SJSA1 (cell line): ENCODE results near the gene PTK6. TPM values are rescaled to one million over a fixed set of nuclear protein-coding genes. Genes with fewer than 3 reads are reported as not detected.

Source experiments
- DNase-seq, 2 experiments: peaks; one replicate each; pipeline ENCODE4 v3.0.0-alpha.2; 2015 to 2020; ENCODE audit warnings: low spot score in 2 of 2, low read depth in 1 of 2
- H3K27ac ChIP-seq: fragments of 250-450 bp; sonication (Bioruptor Pico); 2 replicates; pipeline ENCODE4 v1.5.1; 2020; ENCODE audit warnings: mild to moderate bottlenecking, moderate library complexity
- H3K27me3 ChIP-seq: fragments of 250-450 bp; sonication (Bioruptor Pico); replicated peaks from 2 replicates; pipeline ENCODE4 v1.5.1; 2020; ENCODE audit warnings: mild to moderate bottlenecking, moderate library complexity
- H3K36me3 ChIP-seq: fragments of 250-450 bp; sonication (Bioruptor Pico); 2 replicates; pipeline ENCODE4 v1.5.1; 2020; ENCODE audit warnings: mild to moderate bottlenecking
- H3K4me1 ChIP-seq: fragments of 250-450 bp; sonication (Bioruptor Pico); replicated peaks from 2 replicates; pipeline ENCODE4 v1.6.1; 2021; ENCODE audit warnings: mild to moderate bottlenecking
- H3K4me3 ChIP-seq: fragments of 250-450 bp; sonication (Bioruptor Pico); 2 replicates; pipeline ENCODE4 v1.5.1; 2020; ENCODE audit warnings: mild to moderate bottlenecking
- H3K9me3 ChIP-seq: fragments of 250-450 bp; sonication (Bioruptor Pico); replicated peaks from 2 replicates; pipeline ENCODE4 v1.5.1; 2020; ENCODE audit warnings: mild to moderate bottlenecking
- total RNA-seq: library from RNA; depleted of rRNA; stranded (reverse); fragments of >200 nt; shearing (Covaris generic); gene quantifications from 2 replicates; pipeline ENCODE4 v1.2.3, GENCODE V29; 2014

PTK6 gene
- total RNA-seq, 1 experiment from 2014 or later, result not detected

- Histone ChIP-seq H3K4me3 (no peak overlapping the region), H3K27ac (no peak overlapping the region), H3K4me1 (peaks cover 20% of the 10 kb centered on the region), H3K9me3 (no peaks in the 10 kb centered on the region), H3K27me3 (peaks cover 16% of the 10 kb centered on the region), H3K36me3 (no peaks in the 10 kb centered on the region)
- no peak for DNase-seq
Measured at GRCh38 chr20:63494420-63495166, 42.6 kb downstream of the PTK6 start.

DNA sequence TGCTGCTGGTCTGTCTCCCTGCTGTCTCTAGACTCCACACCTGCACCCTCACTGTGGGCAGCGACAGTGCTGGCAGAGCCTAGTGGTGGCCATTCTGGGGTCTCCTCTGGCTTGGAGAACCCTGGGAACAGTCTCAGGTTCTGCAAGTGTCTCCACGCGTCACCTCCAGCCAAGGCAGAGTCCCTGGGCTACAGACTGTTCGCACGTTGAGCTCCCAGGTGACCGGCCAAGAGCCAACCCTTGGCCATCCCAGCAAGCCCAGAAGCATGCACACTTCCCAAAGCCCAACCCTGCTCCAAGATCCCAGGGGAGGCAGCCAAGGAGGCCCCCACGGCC, 43.1 kb downstream of the PTK6 start:
- Histone ChIP-seq H3K27ac (no peak overlapping the region), H3K9me3 (no peaks in the 10 kb centered on the region), H3K4me1 (peaks cover 17% of the 10 kb centered on the region), H3K27me3 (peaks cover 12% of the 10 kb centered on the region), H3K36me3 (no peaks in the 10 kb centered on the region), H3K4me3 (no peak overlapping the region)
- DNase-seq, result no peak

GRCh38 chr20:63493563-63494020, 43.6 kb downstream of the PTK6 start:
- no peak overlapping the region for H3K4me3 ChIP-seq
- peaks cover 12% of the 10 kb centered on the region for H3K27me3 ChIP-seq
- H3K9me3 ChIP-seq, result no peaks in the 10 kb centered on the region
- peaks cover 17% of the 10 kb centered on the region for H3K4me1 ChIP-seq
- no peaks in the 10 kb centered on the region for H3K36me3 ChIP-seq
- no peak overlapping the region for H3K27ac ChIP-seq
- DNase-seq, result no peak

- Histone ChIP-seq H3K27ac (no peak overlapping the region), H3K4me1 (peaks cover 12% of the 10 kb centered on the region), H3K9me3 (no peaks in the 10 kb centered on the region), H3K27me3 (peaks cover 7% of the 10 kb centered on the region), H3K36me3 (no peaks in the 10 kb centered on the region), H3K4me3 (no peak overlapping the region)
- no peak for DNase-seq
Measured at GRCh38 chr20:63492982-63493381, 44.2 kb downstream of the PTK6 start.

DNA sequence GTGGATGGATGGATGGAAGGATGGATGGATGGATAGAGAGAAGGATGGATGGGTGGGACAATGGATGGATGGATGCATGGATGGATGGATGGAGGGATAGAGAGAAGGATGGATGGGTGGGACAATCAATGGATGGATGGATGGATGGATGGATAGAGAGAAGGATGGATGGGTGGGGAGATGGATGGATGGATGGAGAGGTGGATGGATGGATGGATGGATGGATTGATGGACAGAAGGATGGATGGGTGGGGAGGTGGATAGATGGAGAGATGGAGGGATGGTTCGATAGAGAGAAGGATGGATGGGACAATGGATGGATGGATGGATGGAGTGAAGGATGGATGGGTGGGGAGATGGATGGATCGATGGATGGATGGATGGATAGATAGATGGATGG, 44.7 kb downstream of the PTK6 start:
- Histone ChIP-seq H3K27me3 (peaks cover 3% of the 10 kb centered on the region), H3K4me3 (no peak overlapping the region), H3K9me3 (no peaks in the 10 kb centered on the region), H3K36me3 (no peaks in the 10 kb centered on the region), H3K4me1 (peaks cover 7% of the 10 kb centered on the region), H3K27ac (no peak overlapping the region)
- DNase-seq, result no peak

GRCh38 chr20:63491635-63492230, 45.4 kb downstream of the PTK6 start:
- H3K4me3 ChIP-seq, result no peak overlapping the region
- no peaks in the 10 kb centered on the region for H3K36me3 ChIP-seq
- no peak for DNase-seq
- no peaks in the 10 kb centered on the region for H3K9me3 ChIP-seq
- H3K27ac ChIP-seq, result no peak overlapping the region
- no peaks in the 10 kb centered on the region for H3K27me3 ChIP-seq
- peaks cover 5% of the 10 kb centered on the region for H3K4me1 ChIP-seq

GRCh38 chr20:63491078-63491477, 46.1 kb downstream of the PTK6 start:
- Histone ChIP-seq H3K27me3 (no peaks in the 10 kb centered on the region), H3K36me3 (no peaks in the 10 kb centered on the region), H3K4me1 (no peaks in the 10 kb centered on the region), H3K9me3 (no peaks in the 10 kb centered on the region), H3K4me3 (no peak overlapping the region), H3K27ac (no peak overlapping the region)
- DNase-seq, result no peak

- H3K4me3 ChIP-seq, result no peak overlapping the region
Measured at GRCh38 chr20:63490416-63490815, 46.8 kb downstream of the PTK6 start.

DNA sequence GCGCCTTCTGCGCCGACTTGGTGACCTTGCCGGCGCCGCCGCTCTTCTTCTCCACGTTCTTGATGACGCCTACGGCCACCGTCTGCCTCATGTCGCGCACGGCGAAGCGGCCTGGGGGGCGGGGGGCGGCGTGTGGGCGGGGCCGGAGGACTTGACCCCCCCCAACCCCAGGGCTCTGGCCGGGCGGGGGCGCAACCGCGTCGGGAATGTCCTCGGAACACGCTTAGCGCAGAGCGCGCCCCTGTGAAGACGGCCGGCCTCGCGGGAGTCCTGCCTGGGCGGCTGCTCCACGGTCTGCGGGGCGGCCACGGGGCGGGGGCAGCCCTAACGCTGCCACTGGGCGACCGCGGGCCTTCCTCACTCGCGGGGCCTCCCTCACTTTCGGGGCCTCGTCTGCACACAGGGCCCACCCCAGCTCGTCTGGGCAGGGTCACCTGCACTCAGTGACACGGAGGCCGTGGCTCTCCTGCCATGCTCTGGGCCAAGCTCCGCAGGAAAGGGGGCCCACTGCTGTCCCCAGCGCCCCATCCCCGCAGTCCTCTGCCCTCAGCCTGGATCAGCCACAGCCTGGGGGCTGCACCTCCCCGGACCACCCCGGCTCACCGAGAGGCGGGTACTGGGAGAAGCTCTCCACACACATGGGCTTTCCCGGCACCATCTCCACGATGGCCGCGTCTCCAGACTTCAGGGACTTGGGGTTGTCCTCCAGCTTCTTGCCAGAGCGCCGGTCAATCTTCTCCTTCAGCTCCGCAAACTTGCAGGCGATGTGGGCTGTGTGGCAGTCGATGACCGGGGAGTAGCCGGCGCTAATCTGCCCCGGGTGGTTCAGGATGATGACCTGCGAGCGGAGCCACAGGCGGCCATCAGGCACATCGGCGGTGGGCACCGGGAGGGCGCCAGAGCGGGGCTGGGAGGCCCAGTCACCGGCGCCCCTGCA, 48.6 kb downstream of the PTK6 start:
- H3K9me3 ChIP-seq, result no peaks in the 10 kb centered on the region
- no peak overlapping the region for H3K4me3 ChIP-seq
- no peaks in the 10 kb centered on the region for H3K36me3 ChIP-seq
- no peak overlapping the region for H3K27ac ChIP-seq
- no peak for DNase-seq
- peaks cover 2% of the 10 kb centered on the region for H3K4me1 ChIP-seq
- peaks cover 8% of the 10 kb centered on the region for H3K27me3 ChIP-seq

More at GRCh38 chr20:63490416-63490815, 46.8 kb downstream of the PTK6 start:
- no peak overlapping the region for H3K27ac ChIP-seq
- DNase-seq, result no peak
- no peaks in the 10 kb centered on the region; the same call in 1 of the 2 replicates for H3K27me3 ChIP-seq
- no peaks in the 10 kb centered on the region for H3K36me3 ChIP-seq
- H3K9me3 ChIP-seq, result no peaks in the 10 kb centered on the region
- no peaks in the 10 kb centered on the region for H3K4me1 ChIP-seq

- H3K4me1 ChIP-seq, result peaks cover 10% of the 10 kb centered on the region
Measured at GRCh38 chr20:63487781-63488241, 49.4 kb downstream of the PTK6 start.

DNA sequence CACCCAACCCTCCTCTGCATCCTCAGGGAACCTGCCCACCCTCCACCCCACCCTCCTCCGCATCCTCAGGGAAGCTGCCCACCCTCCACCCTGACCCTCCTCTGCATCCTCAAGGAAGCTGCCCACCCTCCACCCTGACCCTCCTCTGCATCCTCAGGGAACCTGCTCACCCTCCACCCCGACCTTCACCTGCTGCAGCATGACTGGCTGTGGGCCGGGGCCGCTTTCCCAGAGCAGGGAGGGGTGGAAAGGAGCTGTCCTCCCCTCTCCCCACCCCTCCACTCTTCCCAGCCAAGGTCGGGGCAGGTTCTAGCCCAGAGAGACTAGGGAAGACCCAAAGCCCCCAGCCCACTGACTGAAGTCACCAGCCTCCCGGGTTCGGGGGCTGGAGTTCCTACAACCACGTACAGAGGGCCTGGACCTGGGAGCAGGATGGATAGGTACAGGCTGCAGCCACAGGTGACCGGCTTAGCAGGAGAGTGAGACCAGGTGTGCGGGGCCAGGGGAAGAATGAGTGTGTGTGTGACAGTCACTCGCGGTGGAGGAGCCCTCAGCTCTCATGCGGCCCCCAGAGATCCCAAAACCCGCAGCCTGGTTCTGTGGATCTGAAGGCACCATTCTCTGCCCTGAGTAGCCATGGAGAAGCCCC, 49.9 kb downstream of the PTK6 start:
- Histone ChIP-seq H3K4me1 (peaks cover 13% of the 10 kb centered on the region), H3K27ac (no peak overlapping the region), H3K9me3 (no peaks in the 10 kb centered on the region), H3K27me3 (peaks cover 18% of the 10 kb centered on the region), H3K36me3 (no peaks in the 10 kb centered on the region), H3K4me3 (no peak overlapping the region)
- no peak for DNase-seq

More at GRCh38 chr20:63487781-63488241, 49.4 kb downstream of the PTK6 start:
- Histone ChIP-seq H3K27ac (no peak overlapping the region), H3K4me3 (no peak overlapping the region), H3K36me3 (no peaks in the 10 kb centered on the region), H3K9me3 (no peaks in the 10 kb centered on the region), H3K27me3 (peaks cover 15% of the 10 kb centered on the region)
- DNase-seq, result no peak

DNA sequence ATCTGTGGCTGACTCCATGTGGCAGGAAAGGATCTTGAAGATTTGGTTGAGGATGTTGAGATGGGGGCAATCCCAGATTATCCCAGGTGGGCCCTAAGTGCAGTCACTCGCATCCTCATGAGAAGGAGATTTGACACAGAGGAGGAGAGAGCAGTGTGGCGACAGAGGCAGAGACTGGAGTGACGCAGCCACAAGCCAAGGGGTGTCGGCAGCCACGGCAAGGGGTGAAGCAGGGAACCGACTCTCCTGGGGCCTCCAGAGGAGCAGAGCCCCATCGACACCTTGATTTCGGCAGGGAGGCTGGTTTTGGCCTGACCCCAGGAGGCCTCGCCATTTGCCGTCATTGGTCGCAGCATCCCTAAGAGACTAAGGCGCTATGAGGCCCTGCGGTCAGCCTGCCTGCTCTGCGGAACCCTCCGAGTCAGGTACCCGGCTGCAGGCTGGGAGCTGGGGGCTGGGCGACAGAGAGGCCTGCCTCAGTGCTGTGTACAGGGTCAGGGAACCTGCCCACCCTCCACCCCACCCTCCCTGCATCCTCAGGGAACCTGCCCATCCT, 50.8 kb downstream of the PTK6 start:
- no peak for DNase-seq
- Histone ChIP-seq H3K27me3 (peaks cover 27% of the 10 kb centered on the region), H3K9me3 (no peaks in the 10 kb centered on the region)

More for the DNA sequence above, 50.8 kb downstream of the PTK6 start:
- no peak overlapping the region for H3K4me3 ChIP-seq
- no peaks in the 10 kb centered on the region for H3K36me3 ChIP-seq
- H3K4me1 ChIP-seq, result peaks cover 13% of the 10 kb centered on the region
- H3K27ac ChIP-seq, result no peak overlapping the region
